GM21717 (cell line): ENCODE results near the gene DZIP3.
A peak's percentile ranks its signal among the peaks of the same experiment; 100 is the strongest.
"Not testable (repeated sequence)": the region's sequence is repeated elsewhere in the genome, so short reads cannot be mapped to it uniquely, and the experiment has no call there.

Experiments
- ATAC-seq: cut with Tn5 transposase; IDR thresholded peaks from one replicate; pipeline ENCODE4 v1.9.1; 2021; ENCODE audit warnings: mild to moderate bottlenecking, moderate library complexity; ENCODE audit not compliant: unreplicated experiment

The DZIP3 gene

GRCh38 chr3:108672701-108673100, 83.2 kb downstream of the DZIP3 start:
- ATAC-seq, result no peak

DNA sequence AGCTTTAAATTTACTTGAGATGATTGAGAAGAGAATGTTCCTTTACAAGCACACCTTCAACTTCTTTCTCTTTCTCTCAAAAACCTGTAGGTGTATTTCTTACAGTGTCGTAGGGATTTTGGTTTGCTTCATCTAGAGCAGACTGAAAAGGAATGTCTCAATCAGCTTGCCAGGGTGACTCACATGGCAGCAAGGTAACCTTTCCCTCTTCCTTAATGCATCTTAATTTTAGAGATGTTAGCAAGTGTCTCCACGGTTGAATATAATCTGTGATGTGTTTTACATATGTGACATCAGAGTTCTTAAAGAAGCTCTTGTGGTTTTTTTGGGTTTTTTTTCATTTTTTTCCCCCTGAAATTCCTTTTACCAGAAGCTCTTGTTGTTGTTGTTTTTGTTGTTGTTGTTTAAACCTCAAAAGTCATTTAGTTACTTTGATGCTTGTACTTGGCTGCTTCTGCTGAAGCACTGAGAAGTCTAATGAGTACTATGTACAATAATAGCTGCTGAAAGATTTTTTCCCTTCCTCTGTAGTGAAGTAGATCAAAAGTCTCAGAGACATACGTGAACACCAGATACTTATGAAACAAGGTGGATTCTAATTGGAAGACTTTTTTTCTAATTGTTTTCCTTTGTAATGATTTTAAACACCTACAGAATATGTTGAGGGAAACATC, 84.6 kb downstream of the DZIP3 start:
- ATAC-seq, result peak; percentile 56

- ATAC-seq, result no peak
These were observed 88.3 kb downstream of the DZIP3 start for GRCh38 chr3:108677811-108678210.

DNA sequence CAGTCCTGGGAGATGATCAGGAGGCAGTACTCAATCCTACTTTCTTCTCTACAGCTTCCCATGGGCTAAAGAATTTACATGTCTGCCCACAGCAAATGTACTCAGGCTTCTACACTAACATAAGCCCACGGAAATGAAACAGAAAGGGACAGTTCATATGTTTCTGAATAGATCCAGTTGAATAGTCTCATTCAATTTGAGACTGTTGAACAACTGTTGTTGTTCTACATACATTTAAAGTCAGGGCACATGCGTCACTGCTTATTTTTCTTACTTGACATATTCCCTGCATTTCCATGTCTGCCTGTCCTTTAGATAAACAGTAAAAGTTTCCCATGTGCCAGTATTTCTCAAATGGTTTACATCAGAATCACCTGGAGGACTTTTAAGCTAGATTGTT, 102.8 kb downstream of the DZIP3 start:
- not testable (repeated sequence) for ATAC-seq

- no peak for ATAC-seq
These were observed 108.9 kb downstream of the DZIP3 start for GRCh38 chr3:108698461-108698860.

GRCh38 chr3:108705045-108705444, 115.5 kb downstream of the DZIP3 start:
- ATAC-seq, result no peak

- ATAC-seq, result no peak
These were observed 123.5 kb downstream of the DZIP3 start for GRCh38 chr3:108713009-108713516.

DNA sequence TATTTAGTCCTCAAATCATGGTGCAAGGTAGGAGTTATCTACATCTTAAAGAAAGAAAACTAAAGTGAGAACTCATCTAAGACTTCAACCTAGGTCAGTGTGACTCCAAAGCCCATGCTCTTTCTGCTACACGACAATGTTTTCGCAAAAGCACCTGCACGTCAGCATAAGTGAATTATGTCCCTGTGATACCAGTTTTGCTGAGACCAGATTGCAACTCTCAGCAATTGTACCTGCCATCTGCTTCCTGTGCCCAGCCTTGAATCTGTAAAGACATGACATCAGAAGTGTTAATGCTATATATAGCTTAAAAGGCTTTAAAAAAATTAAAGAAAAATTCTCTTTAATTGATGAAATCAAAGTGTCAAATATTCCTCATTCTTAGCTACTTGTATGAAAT, 124.3 kb downstream of the DZIP3 start:
- ATAC-seq, result no peak

- no peak for ATAC-seq
These were observed 128.9 kb downstream of the DZIP3 start for GRCh38 chr3:108718454-108718853.

GRCh38 chr3:108719178-108719806, 129.8 kb downstream of the DZIP3 start:
- ATAC-seq, result no peak

DNA sequence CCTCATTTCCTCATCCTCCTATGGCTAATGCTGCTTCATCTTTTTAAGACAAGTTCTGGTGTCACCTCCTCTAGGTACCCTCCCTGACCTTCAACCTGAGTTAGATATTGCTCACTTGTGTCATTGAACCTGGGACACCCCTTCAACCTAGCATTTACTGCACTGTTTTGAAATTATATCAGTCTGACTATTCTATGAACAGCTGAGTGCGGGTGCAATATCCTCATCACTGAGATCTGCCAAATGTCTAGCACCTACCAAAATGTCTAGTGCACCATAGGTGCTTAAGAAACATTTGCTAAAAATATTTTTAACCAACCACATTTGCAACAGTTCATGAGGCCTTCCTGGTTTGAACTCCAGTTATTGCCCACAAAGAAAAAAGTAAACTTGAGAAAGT, 133.2 kb downstream of the DZIP3 start:
- no peak for ATAC-seq

GRCh38 chr3:108724101-108724500, 134.6 kb downstream of the DZIP3 start:
- ATAC-seq, result no peak

DNA sequence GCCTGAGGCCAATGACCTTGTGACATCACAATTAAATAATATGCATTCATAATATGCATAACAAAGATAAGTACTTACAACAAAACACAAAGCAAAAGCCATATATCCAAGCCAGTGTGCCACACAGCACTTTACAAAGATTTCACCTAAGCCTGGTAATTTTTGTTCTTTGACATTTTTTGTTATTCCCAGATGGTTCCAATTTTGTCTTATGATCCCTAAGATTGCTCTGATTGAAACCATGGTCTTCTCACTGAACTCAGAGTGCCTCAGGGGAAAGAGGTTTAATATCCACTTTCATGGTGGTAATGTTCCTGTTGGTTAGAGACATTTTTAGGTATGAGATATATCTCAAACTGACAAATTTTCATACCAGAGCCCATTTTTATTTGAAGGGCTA, 138.6 kb downstream of the DZIP3 start:
- ATAC-seq, result no peak

DNA sequence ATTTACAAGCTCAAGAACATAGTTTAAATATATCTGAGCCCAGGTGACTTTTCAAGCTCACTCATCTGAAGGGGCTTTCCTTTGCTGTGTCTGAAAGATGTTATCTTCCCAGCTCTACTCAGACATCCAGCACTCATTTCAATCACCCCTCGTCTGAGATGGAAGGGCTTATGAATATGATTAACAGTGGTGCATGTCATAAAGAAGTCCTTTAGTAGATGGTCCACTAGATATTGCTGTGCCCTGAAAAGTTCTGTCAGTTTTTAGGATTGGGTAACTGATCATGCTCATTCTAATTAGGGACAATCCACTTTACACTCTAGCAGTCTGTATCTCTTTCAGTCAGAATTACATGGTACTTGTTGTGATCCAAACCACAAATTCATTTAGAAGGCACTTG, 139.4 kb downstream of the DZIP3 start:
- ATAC-seq, result no peak

DNA sequence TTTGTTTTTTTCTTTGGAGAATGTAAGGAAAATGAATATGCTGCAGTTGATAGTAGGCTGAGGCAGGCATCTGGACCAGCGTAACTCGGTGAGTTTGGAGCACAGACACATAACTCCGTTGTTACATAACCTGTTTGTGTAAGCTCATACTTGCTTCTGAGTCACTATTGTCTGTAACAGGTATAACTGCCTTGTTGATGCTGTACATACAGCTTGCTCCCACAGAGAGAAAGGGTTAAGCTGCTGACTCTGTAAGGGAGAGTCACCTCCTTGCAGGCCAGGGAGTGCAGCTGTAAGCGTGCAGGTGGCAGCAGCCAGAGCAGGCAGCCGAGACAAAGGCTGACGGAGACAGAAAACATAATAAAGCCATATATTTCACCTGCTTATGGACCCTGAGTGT, 147.3 kb downstream of the DZIP3 start:
- ATAC-seq, result no peak

DNA sequence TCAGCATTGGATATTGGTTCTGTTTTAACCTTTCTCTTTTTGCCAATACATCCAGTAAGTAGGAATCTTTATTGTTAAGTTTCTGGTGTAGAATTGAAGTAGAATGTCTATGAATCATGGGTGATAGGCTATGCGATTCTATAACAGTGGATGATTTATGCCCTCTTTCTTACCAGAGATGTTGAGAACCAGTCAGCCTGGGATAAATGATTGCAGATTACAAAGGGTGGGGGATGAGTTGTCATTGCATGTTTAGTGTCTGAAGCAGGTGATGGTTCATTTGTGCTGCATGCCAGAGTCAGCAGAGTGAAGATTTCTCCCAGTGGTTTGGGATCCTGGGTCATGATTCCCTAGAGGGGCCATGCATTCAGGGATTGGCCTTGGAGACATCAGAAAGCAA, 153.4 kb downstream of the DZIP3 start:
- ATAC-seq, result no peak
